Body of pancreas (tissue), 4 donors: ENCODE measurements around the gene LMX1B.

Source experiments
- CTCF ChIP-seq, 7 experiments: fragments of 450-650 bp in 4 of 7; fragments of 200-600 bp in 3 of 7; sonication (generic) in 3 of 7; IDR thresholded peaks; one replicate each; pipeline ENCODE4 v1.5.1; 2016 to 2019; ENCODE audit warnings: antibody characterized with exemption in 7 of 7
- POLR2A ChIP-seq, 3 donors: fragments of 450-650 bp; IDR thresholded peaks; one replicate each; pipeline ENCODE4 v1.6.1; 2016; ENCODE audit warnings: antibody characterized with exemption in 3 of 3, mild to moderate bottlenecking in 2 of 3

- TF ChIP-seq CTCF (IDR thresholded peaks at IDR 0.05) (no peak), POLR2A (IDR thresholded peaks at IDR 0.05) (no peak)
Measured at GRCh38 chr9:126569036-126569435, 44.7 kb upstream of the LMX1B start.
